Endothelial cell of umbilical vein (primary cell): ENCODE data around the gene ODAPH.

ENCODE experiments used
- CTCF ChIP-seq, 2 donors: IDR thresholded peaks; 1 replicate in 1 of 2; 2 replicates in 1 of 2; pipeline ENCODE4 v1.5.1; 2011; ENCODE audit warnings: low read length in 2 of 2, mild to moderate bottlenecking in 2 of 2, moderate library complexity in 2 of 2, control low read depth in 1 of 2, inconsistent platforms in 1 of 2, low read depth in 1 of 2; ENCODE audit not compliant: insufficient read depth in 1 of 2; ENCODE audit errors: extremely low read depth in 1 of 2
- EZH2 ChIP-seq: IDR thresholded peaks from 2 replicates; pipeline ENCODE4 v1.6.1; 2012; ENCODE audit warnings: borderline replicate concordance, low read depth, mild to moderate bottlenecking, moderate library complexity, low read length, inconsistent platforms; ENCODE audit not compliant: severe bottlenecking
- GATA2 ChIP-seq: IDR thresholded peaks from 2 replicates; pipeline ENCODE4 v1.7.0; 2011; ENCODE audit warnings: low read depth, mild to moderate bottlenecking, moderate library complexity, mixed read lengths, low read length; ENCODE audit not compliant: insufficient read length, insufficient read depth
- POLR2A ChIP-seq: IDR thresholded peaks from 2 replicates; pipeline ENCODE4 v1.6.1; 2012; ENCODE audit warnings: low read depth, mild to moderate bottlenecking, control low read depth, low read length
- POLR2AphosphoS5 ChIP-seq: IDR thresholded peaks from 2 replicates; pipeline ENCODE4 v1.6.1; 2012; ENCODE audit warnings: low read depth, mild to moderate bottlenecking, control low read depth, low read length, moderate library complexity; ENCODE audit not compliant: insufficient read depth

- TF ChIP-seq CTCF (IDR thresholded peaks at IDR 0.05; ENCODE audit: extremely low read depth in 1 of 2, insufficient read depth in 1 of 2, low read depth in 1 of 2, low read length in 2 of 2) (no peak), GATA2 (no peak), EZH2 (no peak), POLR2AphosphoS5 (no peak), POLR2A (no peak)
Measured at GRCh38 chr4:75516144-75516543, 39.7 kb upstream of the ODAPH start.
